DMS114 treated with DMSO at 0.1 percent for 48 hours (cell line): Measurements from ENCODE around the gene KIAA0513.

ENCODE experiments used
- DNase-seq: peaks from one replicate; lab custom pipeline; 2025; ENCODE audit not compliant: unreplicated experiment; lab: John Stamatoyannopoulos, UW

Gene KIAA0513

GRCh38 chr16:85004587-85005205, 22.9 kb upstream of the KIAA0513 start:
- no peak for DNase-seq

GRCh38 chr16:85005285-85006069, 22.1 kb upstream of the KIAA0513 start:
- no peak for DNase-seq

GRCh38 chr16:85006639-85007038, 21.0 kb upstream of the KIAA0513 start:
- no peak for DNase-seq

- DNase-seq, result no peak
Observed at GRCh38 chr16:85007496-85008214, 19.9 kb upstream of the KIAA0513 start.

- DNase-seq, result no peak
Observed at GRCh38 chr16:85008271-85008670, 19.3 kb upstream of the KIAA0513 start.

GRCh38 chr16:85010446-85010930, 17.1 kb upstream of the KIAA0513 start:
- DNase-seq, result no peak

GRCh38 chr16:85010931-85011845, 16.4 kb upstream of the KIAA0513 start, which contains the start of gene ZDHHC7:
Gene ZDHHC7, minus strand, starts transcription at chr16:85011535. Its CDS starts 20,917 bp downstream, at chr16:84990618.
- peak; percentile 75 for DNase-seq

GRCh38 chr16:85011846-85012284, 15.7 kb upstream of the KIAA0513 start:
- no peak for DNase-seq

- DNase-seq, result no peak
Observed at GRCh38 chr16:85014311-85014710, 13.3 kb upstream of the KIAA0513 start.

- no peak for DNase-seq
Observed at GRCh38 chr16:85015481-85016187, 12.0 kb upstream of the KIAA0513 start.

GRCh38 chr16:85017151-85017550, 10.4 kb upstream of the KIAA0513 start:
- DNase-seq, result no peak

- no peak for DNase-seq
Observed at GRCh38 chr16:85017633-85018032, 10.0 kb upstream of the KIAA0513 start.

GRCh38 chr16:85018529-85019236, 8.9 kb upstream of the KIAA0513 start:
- no peak for DNase-seq

GRCh38 chr16:85019659-85020245, 7.8 kb upstream of the KIAA0513 start:
- no peak for DNase-seq

GRCh38 chr16:85025781-85026653, 1.6 kb upstream of the KIAA0513 start:
- no peak for DNase-seq

- DNase-seq, result no peak
Observed at GRCh38 chr16:85026703-85027102, 892 bp upstream of the KIAA0513 start.

- no peak for DNase-seq
Observed at GRCh38 chr16:85027958-85028684, 526 bp downstream of the KIAA0513 start.
